HG02588 (cell line): ENCODE data around the gene GSN.
"Not testable (repeated sequence)": the region's sequence is repeated elsewhere in the genome, so short reads cannot be mapped to it uniquely, and the experiment has no call there.

ENCODE experiments used
- ATAC-seq: cut with Tn5 transposase; IDR thresholded peaks from one replicate; pipeline ENCODE4 v1.9.1; 2021; ENCODE audit warnings: mild to moderate bottlenecking, moderate library complexity; ENCODE audit not compliant: unreplicated experiment

GSN gene

DNA sequence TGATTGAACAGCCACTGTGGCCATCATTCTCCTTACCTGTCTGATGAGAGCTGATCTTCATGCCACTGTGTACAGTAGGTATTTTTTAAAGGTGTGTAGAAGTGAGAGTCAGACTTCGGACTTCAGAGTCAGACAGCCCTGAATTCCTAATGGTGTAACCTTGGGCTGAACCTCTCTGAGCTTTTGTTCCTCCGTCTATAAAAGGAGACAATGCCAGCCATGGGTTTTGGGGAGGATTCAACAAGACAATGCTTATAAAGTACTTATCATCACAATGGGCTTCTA, 18.7 kb downstream of the GSN start:
- no peak for ATAC-seq

DNA sequence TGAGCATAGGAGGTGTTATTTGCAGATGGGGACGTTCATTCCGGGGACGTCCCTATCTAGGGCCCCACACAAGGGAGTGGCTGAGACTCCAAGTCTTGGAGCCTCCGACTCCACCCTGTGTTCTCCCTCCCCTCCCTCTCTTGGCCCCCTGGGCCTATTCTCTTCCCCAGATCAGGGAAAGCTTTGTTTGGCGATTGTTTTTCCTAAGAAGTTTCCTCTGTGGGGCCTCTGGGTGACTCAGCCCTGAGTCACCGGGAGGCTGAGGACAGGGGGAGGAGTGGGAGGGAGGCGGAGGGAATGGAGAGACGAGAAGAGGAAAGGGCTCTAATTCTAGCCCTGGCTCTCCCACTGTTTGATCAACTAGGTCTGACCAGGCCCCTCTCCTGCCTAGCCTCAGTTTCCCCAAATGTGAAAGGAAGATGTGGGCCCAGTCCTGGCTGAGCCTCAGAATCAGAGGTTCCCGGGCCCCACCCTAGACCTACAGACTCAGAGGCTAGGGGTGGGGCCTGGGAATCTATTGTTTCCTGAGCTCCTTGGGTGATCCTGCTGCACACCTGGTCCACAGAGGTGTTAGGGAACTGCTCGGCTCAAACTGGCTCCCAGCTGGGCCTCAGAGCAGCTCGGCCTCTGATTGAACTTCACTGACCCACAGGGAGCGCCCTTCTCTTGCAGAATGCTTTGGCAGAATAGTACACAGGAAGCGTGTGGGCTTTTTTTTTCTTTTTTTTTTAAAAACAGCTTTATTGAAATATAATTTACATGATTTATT, 19.2 kb downstream of the GSN start:
- no peak for ATAC-seq

DNA sequence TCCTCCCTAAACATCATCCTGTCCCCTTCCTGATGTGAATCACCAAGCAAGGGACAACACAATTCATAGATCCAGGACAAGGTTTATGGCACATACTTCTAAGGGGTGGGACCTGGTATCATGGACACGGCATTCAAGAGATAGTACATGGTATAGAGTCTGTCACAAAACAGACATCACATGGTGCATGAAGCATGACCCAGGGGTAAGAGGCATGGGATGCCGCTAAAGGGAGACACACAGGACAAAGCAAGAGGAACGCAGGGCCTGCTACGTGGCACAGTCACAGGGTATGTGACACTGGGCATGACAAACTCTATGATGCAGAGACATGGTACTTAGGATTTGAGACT, 20.7 kb downstream of the GSN start:
- no peak for ATAC-seq

DNA sequence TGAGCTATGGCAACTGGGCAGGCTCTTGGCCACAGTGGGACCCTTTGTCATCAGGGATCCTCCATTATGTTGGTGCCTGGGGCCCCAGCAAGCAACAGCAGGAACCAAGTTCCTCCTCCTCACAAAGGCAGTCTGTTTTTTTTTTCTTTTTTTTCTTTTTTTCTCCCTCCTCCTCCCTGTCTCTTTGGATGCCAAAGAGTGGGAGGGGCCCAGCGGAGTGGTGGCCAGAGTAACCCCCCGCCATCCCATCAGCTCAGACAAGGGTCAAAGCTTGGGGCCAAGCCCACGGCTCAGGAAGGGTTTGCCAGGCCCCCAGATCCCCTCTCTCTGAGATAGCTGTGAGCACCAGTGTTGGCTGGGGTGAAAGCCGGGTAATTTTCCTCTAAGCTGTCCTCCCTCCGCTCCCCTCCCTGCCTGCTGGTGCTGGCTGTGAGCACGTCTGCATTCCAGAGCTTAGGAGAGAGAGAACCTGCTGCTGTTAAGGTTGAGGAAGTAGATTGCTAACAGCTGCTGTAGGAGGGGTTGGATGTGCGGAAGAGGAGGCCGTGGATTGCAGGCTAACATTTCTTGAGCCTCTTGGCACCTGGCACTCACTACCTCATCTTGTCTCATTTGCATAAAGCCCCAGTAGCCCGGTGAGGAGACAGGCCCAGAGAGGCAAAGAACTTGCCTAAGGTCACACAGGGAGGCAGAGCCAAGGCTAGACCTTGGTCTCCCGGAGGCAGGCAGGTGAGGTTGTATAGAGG, 21.2 kb downstream of the GSN start:
- ATAC-seq = no peak

DNA sequence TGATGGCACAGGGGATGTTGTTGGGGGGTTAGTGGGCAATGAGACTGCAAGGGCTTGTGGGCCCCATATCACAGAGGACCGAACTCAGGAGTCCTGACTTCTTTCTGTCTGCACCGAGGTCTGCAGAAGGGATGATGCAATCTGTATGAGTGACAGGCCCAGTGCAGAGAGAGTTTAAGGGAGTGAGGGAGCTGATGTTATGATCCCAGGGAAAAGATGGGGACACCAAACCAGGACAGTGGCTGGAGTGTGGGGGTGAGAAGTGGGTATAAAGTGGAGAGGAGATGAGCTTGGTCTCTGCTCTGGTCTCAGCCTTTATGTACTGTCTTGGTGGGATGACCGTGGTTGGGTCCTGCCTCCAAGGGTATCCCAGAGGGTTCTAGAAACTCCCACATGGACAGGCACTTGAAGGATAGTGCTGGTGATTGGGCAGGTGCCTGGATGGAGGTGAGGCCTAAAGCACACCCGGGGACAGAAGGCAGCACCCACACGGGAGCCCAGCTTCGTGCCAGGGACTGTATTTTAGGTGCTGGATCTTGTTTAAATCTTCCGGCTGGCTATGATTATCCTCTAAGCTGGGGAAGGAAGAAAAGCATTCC, 21.9 kb downstream of the GSN start:
- no peak for ATAC-seq

DNA sequence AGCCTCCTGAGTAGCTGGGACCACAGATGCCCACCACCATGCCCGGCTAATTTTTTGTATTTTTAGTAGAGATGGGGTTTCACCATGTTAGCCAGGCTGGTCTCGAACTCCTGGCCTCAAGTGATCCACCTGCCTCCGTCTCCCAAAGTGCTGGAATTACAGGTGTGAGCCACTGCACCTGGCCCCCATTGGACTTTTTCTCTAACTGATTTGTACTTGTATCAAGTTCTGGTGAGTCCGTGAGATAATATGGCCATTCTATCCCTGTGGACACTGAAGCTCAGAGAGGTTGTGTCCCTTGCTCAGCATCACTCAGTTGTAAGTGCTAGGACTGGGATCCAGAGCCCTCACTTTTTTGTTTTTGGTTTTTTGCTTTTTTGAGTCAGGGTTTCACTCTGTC, 23.6 kb downstream of the GSN start:
- not testable (repeated sequence) for ATAC-seq

DNA sequence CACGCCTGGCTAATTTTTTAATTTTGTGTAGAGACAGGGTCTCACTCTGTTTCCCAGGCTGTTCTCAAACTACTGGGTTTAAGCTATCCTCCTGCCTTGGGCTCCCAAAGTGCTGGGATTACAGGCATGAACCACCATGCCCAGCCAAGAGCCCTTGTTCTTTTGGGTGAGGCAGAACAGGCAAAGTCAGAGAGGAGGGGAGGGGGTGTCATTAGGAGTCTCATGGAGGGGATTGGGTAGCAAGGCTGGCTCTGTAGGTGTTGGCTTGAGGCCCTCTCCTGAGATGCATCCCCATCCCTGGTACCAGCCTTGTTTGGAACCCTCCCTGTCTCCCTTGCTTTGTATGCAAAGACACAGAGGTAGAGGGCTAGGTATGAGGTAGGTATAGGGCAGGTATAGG, 24.1 kb downstream of the GSN start:
- ATAC-seq = no peak

DNA sequence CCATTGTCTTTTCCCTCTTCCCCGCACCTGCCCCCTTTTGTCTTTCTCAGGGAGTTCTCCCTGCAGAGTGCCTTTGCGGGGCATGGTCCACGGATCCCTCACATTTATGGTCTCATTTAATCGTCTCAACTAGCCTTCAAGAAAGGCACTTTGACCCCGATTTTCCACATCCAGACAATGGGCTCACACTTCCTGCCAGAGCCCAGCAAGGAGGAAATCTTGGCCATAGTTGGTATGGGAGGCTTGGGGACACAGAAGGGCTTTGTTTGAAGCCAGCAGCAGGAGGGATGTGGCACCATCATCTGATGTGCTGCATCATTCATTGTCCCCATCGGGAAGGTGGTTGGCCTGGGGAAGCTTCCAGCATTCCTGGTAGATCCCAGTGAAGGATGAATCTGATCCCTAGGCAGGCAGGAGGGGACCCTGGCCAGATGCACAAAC, 24.9 kb downstream of the GSN start:
- no peak for ATAC-seq

DNA sequence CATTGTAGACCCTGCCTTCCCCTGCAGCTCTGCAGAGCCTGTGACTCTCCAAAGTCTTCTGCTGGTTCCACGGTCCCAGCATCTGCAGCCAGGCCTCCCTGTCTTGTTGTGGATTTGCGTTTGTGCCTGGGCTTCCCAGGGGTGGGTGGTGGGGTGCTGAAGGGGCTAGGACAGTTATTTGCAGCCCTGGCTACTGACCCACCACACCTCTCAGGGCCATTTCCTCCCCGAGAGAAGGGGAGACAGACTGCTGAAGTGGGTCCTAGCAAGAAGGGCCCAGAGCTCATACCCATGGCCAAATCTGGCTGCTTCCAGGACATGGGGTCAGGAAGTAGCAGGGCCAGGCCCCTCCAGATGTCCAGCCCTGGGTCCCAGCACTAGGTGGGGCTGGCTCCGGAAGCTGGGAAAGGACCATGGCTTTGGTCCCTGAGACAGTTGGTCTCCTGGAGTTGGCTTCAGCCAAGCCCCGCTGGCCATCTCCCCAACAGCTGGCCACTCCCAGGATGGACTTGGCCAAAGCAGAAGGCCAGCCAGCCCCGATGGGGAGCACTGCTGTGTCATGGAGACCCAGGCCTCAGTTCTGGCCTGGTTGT, 26.3 kb downstream of the GSN start:
- no peak for ATAC-seq

DNA sequence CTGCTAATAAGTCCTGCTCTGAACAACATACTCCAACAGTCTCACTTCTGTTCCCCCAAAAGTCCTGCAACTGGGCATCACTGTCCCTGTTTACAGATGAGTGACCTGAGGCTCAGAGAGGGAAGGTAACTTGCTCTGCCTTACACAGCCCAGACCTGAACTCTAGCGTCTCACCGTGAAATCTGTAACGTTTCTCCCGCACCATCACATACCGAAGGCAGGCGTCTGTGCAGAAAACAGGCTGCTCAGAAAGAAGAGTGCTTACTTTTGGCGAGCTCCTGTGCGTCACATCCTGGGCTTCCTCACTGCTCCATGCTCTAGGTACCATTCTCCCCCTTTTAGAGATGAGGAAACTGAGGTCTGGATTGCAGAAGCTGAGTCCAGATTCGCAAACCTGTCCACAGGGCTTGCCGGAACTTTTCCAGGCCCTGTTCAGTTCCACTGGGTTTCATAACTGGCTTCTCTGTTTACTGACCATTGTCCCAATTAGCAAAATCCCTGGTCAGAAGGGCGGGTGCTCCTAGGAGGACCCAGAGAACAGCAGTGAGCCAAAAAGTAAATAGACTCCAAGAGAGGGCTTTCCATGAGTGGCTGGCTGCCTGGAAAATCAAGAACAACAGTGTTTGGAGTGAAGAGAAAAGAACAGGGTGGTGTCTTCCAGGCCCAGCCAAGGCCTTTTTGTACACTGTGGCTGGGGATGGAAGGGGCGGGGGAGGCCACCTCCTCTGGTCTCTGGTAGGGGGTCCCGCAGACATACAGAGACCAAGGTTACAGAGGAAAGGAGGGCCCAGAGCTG, 27.1 kb downstream of the GSN start:
- ATAC-seq = no peak

DNA sequence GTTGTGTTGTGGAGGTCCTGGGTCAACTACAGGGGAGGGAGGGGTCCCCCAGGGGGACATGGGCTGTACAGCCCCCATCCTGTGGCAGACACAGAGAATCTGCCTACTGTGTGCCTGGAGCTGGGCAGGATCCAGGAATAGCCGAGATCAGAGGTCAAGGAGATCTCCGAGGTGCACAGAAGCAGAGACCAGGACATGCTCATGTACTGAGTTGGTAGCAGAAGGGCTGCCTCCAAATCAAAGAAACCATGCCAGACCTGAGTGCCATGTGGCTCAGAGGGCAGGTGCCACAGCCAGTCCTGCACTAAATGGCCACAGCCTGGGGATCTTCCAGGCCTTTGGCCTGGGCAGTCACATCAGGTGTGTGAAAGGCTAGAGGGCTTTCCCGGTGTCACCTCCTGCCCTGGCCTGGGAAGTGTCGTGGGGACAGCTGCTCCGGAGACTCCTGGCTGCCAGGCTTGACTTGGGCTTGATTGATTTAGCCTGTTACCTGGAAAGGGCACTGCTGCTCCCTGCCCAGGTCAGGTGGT, 27.8 kb downstream of the GSN start:
- no peak for ATAC-seq

DNA sequence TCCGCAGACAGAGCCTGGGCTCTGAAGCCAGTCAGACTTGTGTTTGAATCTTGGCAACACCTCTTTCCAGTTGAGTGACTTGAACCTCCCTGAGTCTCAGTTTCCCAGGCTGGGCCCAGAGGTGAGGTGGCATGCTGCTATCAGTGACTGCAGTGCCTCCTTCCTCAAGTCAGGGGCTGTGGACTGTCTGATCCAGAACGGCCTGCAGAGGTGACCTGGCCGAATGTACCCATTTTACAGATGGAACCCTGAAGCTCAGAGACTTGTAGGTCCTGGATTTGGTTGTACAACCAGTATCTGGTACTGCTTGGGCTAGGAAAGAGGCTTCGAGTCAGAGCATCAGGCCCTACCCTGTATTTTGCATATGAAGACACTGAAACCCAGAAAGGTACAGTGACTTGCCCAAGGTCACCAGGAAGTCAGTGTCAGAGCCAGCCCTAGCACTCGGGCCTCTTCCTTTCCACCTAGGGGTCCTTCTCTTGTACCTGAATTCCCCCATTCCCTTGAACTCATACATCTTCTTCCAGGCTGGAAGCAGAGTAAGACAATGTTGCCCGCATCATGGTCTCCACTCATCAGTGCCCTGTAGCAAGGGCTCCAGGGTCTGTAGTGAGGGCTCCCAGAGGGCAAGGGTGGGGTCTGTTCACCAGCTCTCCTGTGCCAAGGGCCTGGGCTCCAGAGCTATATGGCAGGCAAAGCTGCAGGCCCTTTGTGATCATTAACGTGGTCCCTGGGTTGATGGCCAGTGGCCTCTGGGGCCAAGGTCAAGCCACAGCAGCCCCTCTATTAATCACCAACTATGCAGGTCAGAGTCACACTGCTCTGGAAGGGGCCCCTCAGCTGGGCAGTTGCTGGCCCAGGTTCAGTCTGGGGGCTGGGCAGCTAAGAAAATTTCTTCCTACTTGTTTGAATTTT, 28.5 kb downstream of the GSN start:
- no peak for ATAC-seq

DNA sequence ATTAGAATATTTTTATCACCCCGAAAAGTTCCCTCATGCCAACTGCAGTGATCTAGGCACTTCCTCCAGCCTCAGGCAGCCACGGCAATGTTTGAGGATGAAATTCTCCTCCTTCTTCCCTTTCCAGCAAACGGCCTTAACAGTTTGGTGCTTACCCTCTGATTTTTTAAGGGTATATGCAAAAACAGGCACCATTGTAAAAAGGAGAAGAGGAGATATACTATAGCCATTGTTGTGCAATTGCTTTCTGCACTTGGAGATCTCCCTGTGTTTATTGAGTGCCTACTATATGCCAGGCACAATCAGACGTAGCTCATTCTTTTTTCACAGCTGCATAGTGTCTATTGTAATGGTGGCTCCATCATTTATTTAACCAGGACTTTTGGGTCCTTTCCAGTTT, 29.4 kb downstream of the GSN start:
- ATAC-seq = no peak

DNA sequence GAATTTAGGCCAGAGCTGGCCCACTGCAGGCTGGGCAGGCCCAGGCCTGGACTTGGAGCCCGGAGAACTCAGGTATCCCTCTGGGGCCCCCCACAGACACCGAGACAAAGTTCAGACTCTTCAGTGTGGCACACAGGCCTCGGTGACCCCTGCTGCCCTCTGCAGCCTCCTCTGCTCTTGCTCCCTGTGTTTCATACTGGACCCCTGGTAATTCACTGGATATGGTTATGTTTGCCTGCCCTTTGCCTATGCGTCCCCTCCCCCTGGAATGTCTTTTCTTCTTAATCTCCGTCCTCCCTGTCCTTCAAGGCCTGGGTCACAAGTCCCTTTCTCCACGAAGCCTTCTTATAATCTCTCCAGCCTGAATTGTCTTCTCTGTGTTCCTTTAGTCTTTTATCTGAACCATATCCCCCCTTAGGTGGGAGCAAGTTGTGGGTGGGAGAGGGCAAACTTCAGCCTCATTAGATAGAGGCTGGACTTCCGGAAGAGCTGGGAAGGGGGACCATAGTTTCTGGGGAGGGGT, 30.1 kb downstream of the GSN start:
- ATAC-seq = no peak

DNA sequence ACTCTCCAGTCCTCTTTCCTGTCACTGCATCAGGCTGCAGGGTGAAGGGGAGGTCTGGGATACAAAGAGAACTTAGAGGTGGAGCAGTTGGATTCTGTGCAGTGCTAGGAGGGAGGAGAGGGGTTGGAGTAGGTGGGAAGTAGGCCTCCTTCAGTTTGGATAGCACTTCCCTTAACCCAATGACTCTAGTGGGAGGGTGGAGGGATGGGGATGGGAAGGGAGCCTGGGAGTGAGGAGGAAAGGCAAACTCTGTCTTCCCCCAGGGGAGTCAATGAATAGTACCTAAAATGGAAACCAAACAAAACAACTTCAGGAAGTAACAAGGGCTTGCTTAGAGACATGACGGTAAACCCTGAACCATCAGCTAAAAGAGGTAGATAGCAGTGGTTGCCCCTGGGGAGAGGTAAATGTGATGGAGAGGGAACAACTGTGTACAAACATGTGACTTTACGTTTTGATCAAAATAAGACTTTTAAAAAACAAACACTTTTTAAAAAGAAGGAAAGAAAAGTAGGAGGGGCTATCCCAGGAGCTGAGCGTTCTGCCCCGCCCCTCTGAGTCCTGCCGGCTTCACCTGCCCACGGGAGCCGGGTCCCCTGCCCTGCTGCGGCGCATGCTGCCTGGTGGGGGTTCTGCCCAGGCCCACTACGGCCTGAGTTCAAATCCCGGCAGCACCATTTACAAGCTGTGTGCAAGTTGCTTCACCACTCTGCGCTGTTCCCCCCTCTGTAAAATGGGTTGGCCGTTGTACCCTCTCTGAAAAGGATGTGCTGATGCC, 30.9 kb downstream of the GSN start:
- ATAC-seq = no peak

DNA sequence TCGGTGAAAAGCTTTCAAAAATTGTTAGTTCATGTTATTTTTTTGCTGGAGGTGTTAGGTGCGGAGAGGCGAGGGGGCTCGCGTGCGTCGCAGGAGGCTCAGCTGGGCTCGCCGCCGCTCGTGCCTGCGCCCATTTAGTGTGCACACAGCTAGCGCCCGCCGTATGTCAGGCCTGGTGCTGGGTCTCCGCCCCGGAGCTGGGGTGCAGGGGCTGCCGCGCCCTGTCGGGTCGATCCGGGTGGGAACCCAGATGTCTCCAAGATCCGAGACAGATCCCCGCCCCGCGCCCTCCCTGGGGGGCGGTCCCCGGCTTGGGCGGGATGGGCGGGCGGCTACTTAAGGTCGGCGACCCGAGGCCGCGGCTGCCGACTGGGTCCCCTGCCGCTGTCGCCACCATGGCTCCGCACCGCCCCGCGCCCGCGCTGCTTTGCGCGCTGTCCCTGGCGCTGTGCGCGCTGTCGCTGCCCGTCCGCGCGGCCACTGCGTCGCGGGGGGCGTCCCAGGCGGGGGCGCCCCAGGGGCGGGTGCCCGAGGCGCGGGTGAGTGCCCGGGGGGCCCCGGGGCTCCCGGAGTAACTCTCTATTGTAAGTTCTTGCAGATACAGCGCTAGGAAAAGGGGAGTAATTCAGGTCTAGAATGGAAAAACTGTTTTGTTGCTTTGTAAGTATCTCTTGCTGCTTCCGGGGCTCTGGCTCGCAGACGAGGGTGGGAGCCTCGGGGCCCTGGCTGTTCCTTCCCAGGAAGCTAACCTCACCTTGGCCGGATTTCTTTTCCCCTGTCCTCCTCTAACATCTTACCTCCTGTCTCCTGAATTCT, 31.7 kb downstream of the GSN start:
- ATAC-seq = no peak

DNA sequence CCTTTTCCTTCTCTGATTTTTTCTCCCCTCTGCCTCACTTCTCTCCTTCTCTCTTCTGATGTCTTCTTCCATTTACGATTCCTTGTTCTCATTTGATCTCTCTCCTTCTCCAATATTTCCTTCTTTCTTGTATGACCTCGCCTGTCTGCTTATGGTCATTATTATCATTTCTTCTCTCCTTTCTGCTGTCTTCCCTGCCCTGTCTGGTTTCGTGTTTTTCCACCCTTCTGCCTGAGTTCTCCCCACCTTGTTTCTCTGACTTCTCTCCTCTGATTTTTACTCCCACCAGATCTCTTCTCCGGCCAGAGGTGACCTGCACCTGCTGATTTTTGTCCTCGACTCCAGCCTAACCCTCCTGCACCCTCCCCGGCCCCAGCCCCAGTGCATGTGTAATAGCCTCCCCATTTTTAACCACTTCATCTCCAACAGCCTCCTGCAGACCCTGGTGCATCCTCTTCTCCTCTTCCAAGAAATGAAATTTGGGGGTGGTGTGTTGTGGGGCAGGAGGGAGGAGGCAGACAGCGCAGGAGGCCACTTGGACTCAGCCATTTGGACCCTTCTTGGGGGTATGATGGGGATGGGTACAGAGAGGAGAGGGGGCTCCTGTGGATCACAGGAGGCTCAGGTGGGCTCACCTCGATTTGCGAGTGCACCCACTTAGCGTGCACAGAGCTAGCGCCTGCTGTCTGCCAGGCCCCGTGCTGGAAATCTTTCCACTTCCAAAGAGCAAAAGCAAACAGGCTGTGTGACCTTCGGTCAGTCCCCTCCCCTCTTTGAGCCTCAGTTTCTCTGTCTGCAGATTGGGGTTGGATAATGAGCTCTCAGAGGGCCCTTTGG, 32.5 kb downstream of the GSN start:
- no peak for ATAC-seq
